NCI-H187 (cell line): Measurements from ENCODE around the gene CKS2.

Source experiments
- DNase-seq, 2 experiments: peaks; one replicate each; lab custom pipeline; 2025; lab: John Stamatoyannopoulos, UW

Gene CKS2

DNA sequence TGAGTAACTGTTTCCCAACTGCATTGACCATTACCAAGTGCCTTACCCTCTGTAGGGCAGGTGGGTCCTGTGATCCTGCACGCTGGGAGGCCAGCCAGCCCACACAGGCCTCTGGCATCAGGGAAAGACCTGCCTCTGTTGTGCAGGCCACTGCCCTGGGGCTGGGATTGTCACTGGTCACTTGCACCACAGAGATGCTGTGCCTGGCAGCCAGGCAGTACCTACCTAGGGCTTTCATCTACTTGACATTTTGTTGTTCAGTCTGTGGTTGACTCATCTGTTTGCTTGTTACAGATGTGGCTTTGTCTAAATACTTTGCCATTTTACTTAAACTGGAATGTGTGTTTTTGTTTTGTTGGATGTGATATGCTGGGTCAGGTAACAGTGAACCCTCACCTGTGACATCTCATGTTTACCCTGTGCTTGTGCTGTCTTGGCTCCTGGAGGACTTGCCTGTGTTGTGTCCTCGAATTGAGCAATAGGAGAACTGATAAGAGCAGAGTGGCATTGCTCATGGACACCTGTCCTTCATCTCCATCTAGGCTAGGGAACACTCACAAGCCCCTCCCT, 40.1 kb downstream of the CKS2 start:
- DNase-seq: no peak

DNA sequence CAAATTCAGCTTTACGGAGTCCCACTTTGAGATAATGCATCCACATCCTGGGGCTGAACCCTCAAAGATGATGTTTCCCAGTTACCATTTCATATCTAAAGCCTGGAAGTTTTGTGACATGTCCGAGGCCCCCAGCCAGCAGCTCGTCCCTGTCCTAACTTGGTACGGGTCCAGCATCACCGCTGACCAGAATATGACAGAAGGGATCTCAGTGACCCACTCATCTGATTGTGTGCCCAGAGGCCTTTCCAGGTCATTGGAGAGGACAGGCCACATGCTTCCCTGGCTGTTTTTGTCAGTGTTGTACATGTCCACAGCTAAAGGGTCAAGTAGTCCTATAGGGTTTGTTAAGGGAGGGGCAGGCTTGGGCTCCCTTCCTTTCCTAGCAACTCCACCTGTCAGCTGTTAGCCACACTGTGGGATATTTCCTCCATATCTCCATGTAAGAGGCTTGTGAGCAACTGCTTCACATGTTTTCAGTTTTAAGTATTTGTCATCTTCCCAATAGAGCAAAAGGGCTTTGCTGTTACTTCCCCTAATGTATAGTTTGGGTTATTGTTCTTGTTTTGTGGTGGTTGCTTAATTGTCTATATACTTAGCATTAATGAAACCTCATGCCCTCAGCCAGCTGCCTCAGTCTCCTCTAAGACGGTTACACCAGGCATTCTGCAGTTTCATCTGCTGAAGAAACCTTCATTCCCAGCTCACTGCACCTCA, 40.7 kb downstream of the CKS2 start:
- DNase-seq: no peak

- no peak for DNase-seq
Observed at GRCh38 chr9:89352451-89352850, 41.5 kb downstream of the CKS2 start.

- no peak for DNase-seq
Observed at GRCh38 chr9:89352874-89353649, 42.1 kb downstream of the CKS2 start.

GRCh38 chr9:89353989-89354388, 43.0 kb downstream of the CKS2 start:
- DNase-seq: no peak

DNA sequence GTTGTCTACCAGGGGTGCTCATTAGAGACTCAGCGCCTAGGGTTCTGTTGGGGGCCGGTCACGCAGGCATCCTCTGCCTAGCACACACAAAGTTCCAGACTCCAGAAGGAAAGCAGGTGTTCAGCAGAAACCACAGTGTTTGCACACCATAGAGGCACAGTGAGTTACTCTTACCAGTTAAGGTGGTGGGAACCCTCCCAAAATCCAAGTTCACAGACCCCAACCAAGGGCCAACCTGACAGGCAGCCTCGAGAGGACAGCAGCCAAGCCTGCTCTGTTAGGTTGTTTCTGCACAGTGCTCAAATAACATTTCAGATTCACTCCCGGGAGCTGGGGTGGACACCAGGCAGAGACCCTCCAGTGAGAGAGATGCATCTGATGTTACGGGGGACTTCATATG, 43.5 kb downstream of the CKS2 start:
- DNase-seq: no peak

DNA sequence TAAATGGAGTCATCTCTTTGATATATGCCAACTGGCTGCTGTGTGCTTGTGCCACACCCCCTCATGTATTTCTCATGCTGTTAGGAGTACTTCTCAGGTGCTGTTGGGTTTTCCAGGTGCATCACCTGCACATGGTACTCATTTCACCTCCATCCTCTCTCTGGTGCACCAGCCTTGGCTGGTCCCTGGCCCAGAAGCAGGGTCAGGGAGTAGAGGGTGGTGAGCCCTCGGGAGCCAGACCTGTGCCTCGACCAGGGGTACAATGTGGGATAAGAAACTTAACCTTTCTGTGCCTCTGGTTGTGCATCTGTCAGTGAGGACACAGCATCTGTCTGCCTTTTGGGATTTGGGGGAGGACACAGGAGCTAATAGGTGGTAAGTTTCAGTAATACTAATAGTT, 45.8 kb downstream of the CKS2 start:
- DNase-seq: no peak

GRCh38 chr9:89357331-89358197, 46.6 kb downstream of the CKS2 start:
- DNase-seq: no peak

DNA sequence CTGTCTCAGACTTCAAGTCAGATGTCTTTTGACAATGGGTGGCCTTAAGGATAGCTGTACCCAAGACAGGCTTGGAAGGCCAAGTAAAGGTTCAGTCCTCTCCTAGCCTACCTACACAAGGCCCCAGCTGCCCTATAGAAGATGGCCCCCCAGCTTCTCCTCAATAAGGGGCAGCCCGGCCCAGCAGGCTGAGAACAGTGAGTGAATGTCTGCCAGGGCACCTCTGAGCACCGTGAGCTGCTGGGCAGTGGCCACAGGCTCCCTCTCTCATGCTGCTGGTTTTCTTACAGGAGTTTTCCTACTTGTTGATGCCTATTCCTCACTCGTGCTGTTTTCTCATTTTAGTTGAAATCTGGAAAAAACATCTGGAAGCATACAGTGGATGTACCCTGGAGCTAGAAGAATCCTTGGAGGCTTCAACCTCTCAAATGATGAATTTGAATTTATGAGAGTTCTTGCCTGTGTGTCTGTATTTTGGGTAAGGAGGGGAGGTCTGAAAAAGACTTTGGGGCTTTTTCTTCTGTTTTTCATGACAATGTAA, 47.5 kb downstream of the CKS2 start:
- no peak for DNase-seq

- no peak for DNase-seq
Observed at GRCh38 chr9:89358985-89359384, 48.0 kb downstream of the CKS2 start.

DNA sequence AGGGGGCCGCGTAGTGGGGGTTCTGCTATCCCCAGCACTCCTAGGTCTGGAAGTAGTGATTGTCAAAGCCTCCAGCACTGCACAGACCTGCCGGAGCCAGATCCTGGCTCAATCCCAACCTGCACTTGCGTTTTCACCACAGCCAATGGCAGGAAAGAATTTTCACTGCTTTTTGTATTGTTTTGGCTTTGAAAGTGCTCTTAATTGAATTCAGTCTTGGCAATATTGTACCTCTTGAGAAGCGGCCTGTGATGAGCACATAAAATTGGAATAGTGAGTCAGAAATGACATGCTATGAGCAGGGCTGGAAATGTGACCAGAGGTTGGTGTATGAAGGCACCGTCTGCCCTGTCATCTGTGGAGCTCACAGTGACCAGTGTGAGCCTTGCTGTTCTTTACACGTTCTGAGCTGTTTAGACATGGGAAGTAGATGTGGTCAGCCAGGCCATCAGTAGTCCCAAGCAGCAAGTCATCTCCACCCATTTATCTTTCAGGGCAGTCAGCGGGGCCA, 48.8 kb downstream of the CKS2 start:
- DNase-seq: no peak

DNA sequence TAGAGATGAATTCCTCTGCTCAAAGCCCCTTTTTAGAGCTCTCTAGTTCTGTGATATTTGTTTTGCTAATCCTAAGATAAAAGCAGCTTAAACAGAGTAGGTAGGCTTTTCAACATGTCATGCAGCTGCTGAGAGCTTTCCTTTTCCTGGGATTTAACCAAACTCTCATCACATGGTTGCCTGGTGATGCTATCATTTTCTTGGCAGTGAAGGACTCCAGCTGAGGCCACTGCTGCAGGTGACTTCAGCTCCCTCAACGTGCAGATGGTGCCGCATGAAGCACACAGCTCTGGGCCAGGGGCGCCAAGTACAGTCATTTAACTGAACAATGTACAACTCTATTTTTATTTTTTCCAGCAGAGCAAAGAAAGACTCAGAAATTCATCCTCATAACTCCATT, 49.5 kb downstream of the CKS2 start:
- no peak for DNase-seq

DNA sequence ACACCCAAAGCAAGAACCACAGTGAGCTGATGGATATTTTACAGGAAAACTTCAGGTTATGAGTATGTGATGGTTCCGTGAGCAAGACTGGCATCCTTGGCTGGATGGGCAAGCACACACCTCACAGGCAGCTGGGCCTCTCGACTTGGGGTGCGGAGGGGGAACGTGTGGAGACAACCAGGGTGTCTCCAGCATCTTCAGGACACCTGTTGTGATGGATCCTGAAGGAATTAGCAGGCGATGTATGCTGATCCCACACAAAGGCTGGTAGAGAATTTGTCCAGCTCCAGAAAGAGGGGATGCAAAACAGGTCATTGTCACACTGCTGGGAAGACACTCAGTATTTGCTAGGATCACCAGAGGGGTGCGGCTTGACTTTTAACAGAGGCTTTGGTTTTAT, 50.0 kb downstream of the CKS2 start:
- DNase-seq: no peak

DNA sequence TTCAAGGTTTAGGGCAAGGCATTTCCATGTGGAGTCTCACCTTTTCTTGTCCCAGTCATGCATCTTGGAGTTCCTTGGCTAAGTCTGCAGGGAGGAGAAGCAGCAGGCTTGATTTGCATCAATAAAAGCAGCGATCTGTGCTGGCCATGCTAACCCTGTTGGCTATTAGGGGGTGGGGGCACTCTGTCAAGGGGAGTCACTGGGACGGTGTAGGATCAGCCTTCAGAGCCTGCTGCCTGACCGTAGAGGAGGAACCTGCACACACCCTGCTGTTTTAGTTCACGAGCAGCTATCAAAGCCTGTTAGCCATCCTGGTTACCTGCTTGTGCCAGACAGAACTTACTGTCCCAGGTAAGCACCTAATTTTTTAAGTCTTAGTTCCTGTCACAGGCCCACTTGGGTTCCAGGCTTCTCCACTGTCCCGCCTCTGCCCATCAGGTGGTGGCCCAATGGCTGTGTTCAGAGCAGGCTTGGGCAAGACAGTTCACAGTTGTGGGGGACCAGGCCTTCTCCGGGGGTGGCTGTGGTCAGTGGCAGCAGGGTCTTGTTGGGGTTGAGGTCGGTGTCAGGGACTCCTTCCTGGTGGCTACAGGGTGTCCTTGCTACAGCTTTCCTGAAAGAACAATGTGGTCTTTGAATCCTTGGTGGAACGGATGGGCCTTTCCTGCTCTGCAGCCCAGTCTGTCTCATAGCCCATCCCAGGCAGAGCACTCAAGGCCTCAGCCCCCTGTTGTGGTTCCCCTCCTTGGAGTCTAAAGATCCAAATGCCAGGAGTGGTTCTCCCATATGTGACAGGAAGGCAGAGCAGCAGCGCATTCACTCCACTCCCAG, 51.0 kb downstream of the CKS2 start:
- no peak for DNase-seq

DNA sequence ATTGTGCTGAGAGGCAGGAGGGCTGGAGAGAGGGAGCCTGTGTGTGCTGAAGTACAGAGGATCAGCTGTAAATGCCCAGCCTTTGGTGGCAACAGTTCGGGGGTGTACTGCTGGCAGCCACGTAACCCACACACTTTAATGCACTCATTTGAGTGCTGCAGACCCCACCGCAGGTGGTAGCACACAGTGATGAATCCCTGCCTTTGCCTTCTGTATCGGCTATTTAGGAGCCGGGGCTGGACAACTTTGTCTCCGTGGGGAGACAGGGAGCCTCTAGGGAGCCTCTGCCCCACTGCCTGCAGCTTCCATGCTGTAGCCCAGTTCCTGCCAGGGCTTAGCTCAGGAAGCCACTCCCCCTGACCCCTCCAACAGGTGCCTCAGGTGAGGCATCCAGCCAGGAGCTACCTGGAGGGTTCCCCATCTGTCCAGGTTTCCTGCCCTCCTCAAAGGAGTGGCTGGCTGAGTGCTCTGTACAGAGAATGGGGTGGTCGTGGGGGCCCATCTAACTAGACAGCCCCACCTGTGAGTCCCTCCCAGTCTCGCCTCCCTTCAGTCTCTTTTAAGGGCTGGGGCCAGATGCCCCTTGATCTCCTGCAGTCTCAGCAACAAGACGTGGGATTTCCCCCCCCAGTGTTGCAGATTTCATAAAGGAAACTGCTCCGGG, 51.8 kb downstream of the CKS2 start:
- DNase-seq: no peak

DNA sequence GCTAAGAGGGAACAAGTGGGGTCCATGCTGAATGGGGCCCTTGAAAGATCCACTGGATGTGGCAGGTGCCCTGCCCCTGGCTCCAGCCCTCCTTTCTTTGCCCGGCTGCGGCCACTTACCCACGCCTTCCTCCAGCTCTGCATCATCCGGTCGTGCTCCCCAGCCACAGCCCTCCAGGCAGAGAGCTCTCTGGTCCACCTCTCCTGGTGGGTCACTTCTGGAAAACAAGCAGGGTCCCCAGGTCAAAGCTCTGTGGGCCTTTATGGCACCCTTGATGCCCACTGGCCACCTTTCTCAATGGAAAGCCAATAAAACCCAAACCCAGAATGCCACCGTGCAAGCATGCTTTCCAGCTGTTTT, 52.3 kb downstream of the CKS2 start:
- no peak for DNase-seq

- DNase-seq: no peak
Observed at GRCh38 chr9:89363921-89364665, 53.1 kb downstream of the CKS2 start.

- no peak for DNase-seq
Observed at GRCh38 chr9:89364666-89365531, 53.9 kb downstream of the CKS2 start.

DNA sequence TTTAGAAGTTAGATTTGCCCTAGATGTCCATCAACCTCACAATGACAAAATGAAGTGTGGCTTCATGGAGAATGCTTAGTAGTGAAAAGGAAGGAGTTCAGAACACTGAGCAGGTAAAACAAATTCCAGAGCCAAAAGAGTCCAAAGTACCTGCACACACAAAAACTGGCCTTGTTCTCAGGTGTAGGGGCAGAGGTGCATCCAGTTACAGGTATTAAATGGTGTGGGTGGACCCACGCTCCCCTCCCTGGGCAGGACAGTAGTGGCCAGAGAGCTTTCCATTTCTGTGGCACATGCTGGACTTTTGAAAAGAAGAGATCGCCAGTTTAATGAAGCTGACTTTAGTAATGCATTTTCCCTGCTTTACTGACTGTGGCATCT, 54.5 kb downstream of the CKS2 start:
- DNase-seq: no peak
